Measurements from ENCODE around the gene OLFML2A. TPM values are rescaled to one million over a fixed set of nuclear protein-coding genes. Genes with fewer than 3 reads are reported as not detected.

OLFML2A gene
- total and polyA plus RNA-seq, 2 experiments from 2014 or later: 2.2 to 3.4 TPM

GRCh38 chr9:124741662-124742061 is 35.3 kb upstream of the OLFML2A start:
- Histone ChIP-seq H3K4me2 (no peak overlapping the region), H3K36me3 (replicated peaks; ENCODE audit: insufficient read depth, low read depth) (no peaks in the 10 kb centered on the region), H3K4me3 (no peak overlapping the region), H4K20me1 (ENCODE audit: insufficient read depth, poor library complexity, severe bottlenecking) (no peaks in the 10 kb centered on the region), H3K9me3 (ENCODE audit: low read depth) (no peaks in the 10 kb centered on the region), H2AFZ (no peak overlapping the region), H3K79me2 (peaks cover 42% of the 10 kb centered on the region), H3K9me2 (replicated peaks; ENCODE audit: insufficient read depth) (no peaks in the 10 kb centered on the region), H3K4me1 (ENCODE audit: insufficient read depth) (peaks cover 3% of the 10 kb centered on the region), H3K27me3 (no peaks in the 10 kb centered on the region), H3K27ac (no peak overlapping the region)
- WGBS (ENCODE audit: low lambda C conversion rate, missing lambda C conversion rate): 89% methylated on average over 4 of the region's 4 CpGs
- no peak for DNase-seq (ENCODE audit: low spot score)
- no peak for TF ChIP-seq CTCF (IDR thresholded peaks at IDR 0.05; ENCODE audit: poor library complexity)
- TF ChIP-seq EZH2phosphoT487 (IDR thresholded peaks at IDR 0.05; ENCODE audit: low read depth, severe bottlenecking, unreplicated experiment): no peak
- no peak for TF ChIP-seq EZH2 (IDR thresholded peaks at IDR 0.05; ENCODE audit: borderline replicate concordance)

- Histone ChIP-seq H3K4me2 (no peak overlapping the region), H3K9me2 (replicated peaks; ENCODE audit: insufficient read depth) (no peaks in the 10 kb centered on the region), H2AFZ (no peak overlapping the region), H4K20me1 (ENCODE audit: insufficient read depth, poor library complexity, severe bottlenecking) (no peaks in the 10 kb centered on the region), H3K4me3 (no peak overlapping the region), H3K9me3 (ENCODE audit: low read depth) (no peaks in the 10 kb centered on the region), H3K4me1 (ENCODE audit: insufficient read depth) (peaks cover 3% of the 10 kb centered on the region), H3K36me3 (replicated peaks; ENCODE audit: insufficient read depth, low read depth) (no peaks in the 10 kb centered on the region), H3K27ac (no peak overlapping the region), H3K27me3 (no peaks in the 10 kb centered on the region), H3K79me2 (peaks cover 43% of the 10 kb centered on the region)
- TF ChIP-seq EZH2phosphoT487 (IDR thresholded peaks at IDR 0.05; ENCODE audit: low read depth, severe bottlenecking, unreplicated experiment) (no peak), CTCF (IDR thresholded peaks at IDR 0.05; ENCODE audit: poor library complexity) (no peak), EZH2 (IDR thresholded peaks at IDR 0.05; ENCODE audit: borderline replicate concordance) (no peak)
- DNase-seq (ENCODE audit: low spot score): no peak
Measured at GRCh38 chr9:124742940-124743339, 34.0 kb upstream of the OLFML2A start.

GRCh38 chr9:124743686-124744348 is 33.1 kb upstream of the OLFML2A start:
- TF ChIP-seq EZH2 (IDR thresholded peaks at IDR 0.05; ENCODE audit: borderline replicate concordance) (no peak), CTCF (IDR thresholded peaks at IDR 0.05; ENCODE audit: poor library complexity) (no peak), EZH2phosphoT487 (IDR thresholded peaks at IDR 0.05; ENCODE audit: low read depth, severe bottlenecking, unreplicated experiment) (no peak)
- no peaks in the 10 kb centered on the region for H3K27me3 ChIP-seq
- peak; percentile 18 for DNase-seq (ENCODE audit: low spot score)
- no peaks in the 10 kb centered on the region for H3K36me3 ChIP-seq (replicated peaks; ENCODE audit: insufficient read depth, low read depth)
- no peaks in the 10 kb centered on the region for H3K9me3 ChIP-seq (ENCODE audit: low read depth)
- H3K4me3 ChIP-seq: no peak overlapping the region
- no peaks in the 10 kb centered on the region for H3K9me2 ChIP-seq (replicated peaks; ENCODE audit: insufficient read depth)
- WGBS (ENCODE audit: low lambda C conversion rate, missing lambda C conversion rate): 71% methylated on average over 5 of the region's 5 CpGs
- peak overlapping the region; percentile 16 for H3K27ac ChIP-seq
- H3K79me2 ChIP-seq: peaks cover 44% of the 10 kb centered on the region
- no peaks in the 10 kb centered on the region for H4K20me1 ChIP-seq (ENCODE audit: insufficient read depth, poor library complexity, severe bottlenecking)
- H2AFZ ChIP-seq: no peak overlapping the region
- H3K4me2 ChIP-seq: no peak overlapping the region
- H3K4me1 ChIP-seq (ENCODE audit: insufficient read depth): peaks cover 3% of the 10 kb centered on the region

Measured in hepatocyte (in vitro differentiated cells).